KG1 (cell line): ENCODE measurements around the gene FAM124A.

ENCODE experiments used
- DNase-seq: peaks from one replicate; lab custom pipeline; 2025; lab: John Stamatoyannopoulos, UW

The FAM124A gene

DNA sequence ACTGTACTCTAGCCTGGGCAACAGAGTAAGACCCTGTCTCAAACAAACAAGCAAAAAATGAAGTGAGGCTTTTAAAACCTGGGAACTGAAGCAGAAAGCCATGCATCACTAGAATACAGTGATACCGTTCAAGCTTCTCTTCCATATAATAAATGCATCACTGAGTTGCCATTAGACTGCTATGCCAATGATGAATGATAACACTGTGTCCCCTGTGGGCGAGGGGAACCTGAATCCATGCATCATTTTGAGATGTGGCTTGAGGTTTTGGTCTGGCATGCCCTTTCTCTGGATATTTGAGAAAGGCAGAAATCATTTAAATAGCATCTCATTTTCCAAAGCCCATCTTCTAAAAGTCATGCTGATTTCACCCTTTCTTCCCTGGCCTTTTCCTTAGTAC, 1.5 kb upstream of the FAM124A start:
- DNase-seq, result no peak

DNA sequence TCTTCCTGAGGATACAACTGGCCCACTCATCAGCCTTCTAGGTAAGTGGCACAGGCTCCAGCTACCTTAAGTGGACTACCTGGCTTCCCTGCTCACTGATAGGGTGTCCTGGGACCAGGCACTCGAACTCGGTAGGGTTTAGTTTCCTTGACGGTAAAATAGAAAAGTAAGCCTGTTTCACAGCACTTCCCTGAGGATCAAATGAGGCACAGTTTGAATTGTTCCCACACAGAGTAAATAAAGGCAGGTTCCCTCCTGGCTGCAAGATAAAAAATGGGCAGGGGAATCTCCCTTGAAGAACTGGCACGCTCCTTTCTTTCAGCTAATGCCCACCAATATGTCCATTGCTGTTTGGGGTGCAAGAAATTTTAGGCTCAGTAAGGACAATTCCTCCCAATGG, 1.1 kb upstream of the FAM124A start:
- no peak for DNase-seq

DNA sequence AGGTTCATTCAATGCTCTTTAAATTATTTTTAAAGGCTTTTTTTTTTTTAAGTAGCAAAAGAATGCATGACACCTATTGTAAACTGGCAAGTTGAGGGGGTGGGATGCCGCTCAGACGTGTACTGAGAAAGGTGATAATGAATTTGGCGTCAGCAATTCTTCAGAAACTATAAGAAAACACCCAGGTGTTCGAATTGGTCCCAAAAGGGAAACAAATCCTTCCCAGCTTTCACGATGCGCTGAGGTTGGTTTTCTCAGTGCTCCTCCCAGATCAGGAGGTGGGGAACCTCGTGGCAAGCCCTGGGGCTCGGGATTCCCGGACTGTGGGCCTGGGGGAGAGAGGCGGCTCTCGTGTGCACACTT, 543 bp upstream of the FAM124A start:
- no peak for DNase-seq

GRCh38 chr13:51222686-51223559, 725 bp downstream of the FAM124A start:
- no peak for DNase-seq

- no peak for DNase-seq
Observed at GRCh38 chr13:51223560-51224270, 1.5 kb downstream of the FAM124A start.

DNA sequence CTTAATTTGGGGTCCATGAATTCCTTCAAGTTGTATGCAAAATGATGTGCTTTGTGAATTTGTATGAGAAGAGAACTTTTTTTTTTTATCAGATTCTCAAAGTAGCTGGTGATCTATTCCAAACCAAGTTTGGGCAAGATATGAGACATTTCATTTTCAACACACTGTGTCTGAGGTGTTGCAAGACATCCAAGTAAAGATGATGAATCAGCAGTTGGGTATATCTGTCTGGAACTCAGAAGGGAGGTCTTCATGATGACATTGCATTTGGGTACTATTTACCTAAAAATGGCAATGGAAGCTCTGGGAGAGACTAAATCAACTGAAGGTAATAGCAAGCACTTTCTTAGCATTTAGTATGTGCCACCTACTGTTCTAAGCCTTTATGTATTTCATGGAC, 2.8 kb downstream of the FAM124A start:
- no peak for DNase-seq

DNA sequence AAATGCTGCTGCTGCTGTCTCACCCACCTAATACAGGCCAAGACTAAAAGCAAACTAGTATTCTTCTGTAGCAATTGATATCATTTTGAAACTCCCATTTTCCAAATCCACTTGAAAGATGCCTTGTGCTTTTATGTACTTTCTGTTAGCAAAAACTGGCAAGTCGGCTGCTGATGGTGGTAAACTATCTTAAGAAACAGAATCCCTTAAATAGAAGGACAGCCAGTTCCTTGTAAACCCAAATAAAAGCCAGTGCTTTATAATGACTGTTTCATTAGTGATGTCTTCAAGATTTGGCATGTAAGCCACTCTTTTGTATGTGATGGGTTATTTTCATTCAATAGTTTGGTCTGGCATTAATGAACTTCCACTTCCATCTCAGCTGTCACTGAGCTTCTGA, 5.2 kb downstream of the FAM124A start:
- no peak for DNase-seq

DNA sequence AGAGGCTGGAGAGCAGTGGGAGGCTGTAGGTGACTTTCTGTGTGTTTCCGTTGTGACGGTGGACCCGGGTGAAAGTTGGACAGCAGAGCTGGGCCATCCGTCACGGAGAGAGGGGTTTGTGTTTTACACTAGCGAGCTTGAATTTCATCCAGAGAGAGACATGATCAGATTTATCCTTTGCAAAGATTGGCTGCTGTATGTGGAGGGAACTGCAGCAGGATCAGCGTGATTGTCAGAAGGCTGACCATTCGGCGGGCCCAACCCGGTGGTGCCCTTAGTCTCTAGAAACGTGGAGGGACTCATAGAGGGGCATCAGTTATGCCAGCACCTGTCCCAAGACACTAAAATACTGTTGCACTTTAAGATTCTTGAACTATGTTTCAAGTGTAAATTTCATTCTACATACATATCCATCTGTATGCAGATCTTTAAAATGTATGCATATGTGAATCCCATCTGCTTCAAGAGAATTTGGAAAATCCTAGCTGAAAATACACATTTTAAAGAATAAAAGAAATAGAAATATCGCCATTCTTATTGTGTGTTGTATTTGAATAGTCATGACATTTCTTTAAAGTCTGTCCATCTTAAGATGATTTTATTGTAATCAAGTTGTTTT, 7.0 kb downstream of the FAM124A start:
- no peak for DNase-seq

DNA sequence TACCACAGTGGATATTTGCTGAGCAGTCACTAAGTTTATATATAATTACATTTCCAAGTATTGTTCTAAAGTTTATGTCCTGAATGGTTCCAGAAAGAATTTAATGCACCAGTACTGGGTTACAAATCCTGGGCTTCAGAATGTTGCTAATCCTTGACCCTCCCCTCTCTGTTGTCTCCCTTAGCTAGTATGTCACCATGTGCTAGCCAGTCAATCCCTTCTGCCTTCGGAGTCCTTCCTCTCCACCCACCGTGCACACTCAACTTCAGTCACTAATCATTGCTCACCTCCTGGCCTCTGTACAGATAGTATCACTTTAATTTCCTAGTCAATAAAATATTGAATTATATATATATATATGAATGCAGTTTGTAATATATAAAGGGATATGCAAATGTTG, 7.5 kb downstream of the FAM124A start:
- DNase-seq, result no peak

DNA sequence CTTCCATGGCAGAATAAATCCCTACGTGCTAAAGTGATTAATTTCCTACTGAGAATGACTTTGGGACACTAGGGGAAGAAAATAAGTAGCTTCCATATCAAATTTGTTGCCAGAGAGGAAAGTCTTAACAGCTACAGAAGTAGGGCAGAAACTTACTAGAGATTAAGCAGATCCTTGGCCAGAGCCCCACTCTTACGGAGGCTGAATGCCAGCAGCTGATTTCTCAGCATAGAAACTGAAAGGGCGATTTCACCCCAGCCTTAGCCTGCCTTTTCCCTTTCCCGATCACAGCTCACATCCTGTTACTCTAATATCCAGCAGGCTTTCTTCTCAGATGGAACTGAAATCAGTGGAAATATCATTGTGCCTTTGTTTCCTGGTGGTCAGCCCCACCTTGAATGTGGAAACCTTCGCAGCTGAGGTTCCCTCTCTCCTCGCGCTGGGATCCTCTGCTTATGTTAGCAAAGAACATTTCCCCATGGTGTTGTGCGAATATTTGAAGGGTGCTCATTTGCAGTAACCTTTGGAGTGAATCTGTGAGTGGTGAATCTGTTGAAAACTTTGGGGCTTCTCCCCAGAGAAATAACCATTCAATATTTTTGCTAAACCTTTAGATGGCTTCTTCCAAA, 8.4 kb downstream of the FAM124A start:
- no peak for DNase-seq

DNA sequence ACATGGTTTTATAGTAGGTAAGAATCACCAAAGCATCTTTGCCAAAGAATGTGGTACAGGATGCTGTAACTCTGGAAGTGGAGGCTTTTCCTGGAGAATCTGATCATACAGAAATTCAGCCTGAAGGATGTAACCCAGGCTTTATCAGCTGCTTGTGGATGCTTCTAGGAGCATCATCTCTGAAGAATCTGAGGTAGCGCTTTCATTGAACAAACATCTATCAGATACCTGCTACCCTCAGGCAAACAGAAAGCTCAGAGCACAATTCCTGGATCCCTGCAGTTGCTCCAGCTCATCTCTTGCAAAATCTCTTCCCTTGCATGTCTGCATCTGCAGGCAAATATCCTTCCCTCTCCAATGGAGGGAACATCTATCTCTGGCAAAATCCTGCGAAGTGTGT, 9.3 kb downstream of the FAM124A start:
- DNase-seq, result no peak

GRCh38 chr13:51232328-51232727, 10.1 kb downstream of the FAM124A start:
- DNase-seq, result no peak

DNA sequence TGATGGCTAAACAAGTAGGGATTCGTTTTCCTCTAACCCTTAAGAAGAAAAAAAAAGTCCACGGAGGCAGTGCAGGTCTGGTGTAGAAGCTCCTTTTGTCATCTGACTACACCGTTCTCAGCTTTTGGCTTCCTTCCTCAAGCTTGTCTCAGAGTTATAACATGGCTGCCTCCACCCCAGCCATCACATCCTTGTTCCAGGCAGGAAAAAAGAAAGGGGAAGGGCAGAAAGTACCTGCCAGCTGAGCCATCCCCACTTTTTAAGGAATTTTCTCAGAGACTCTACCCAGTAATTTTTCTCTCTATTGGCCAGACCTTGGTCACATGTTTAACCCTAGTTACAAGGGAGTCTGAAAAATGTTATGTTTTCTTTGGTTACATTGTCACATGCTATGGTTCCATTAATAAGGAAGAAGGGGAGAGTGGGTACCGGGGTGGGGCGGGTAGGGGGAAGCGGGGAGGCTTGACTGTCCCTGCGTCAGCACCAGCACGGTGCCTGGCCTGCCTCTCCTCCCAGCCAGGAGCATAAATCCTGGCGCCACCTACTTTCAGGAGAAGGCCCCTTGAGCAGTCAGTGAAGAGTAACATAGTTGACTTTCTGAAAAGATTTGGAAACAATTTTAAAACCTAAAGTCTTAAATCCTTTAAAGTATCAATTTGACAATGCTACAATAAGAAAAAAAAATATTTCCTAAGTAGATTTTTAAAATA, 11.1 kb downstream of the FAM124A start:
- no peak for DNase-seq

DNA sequence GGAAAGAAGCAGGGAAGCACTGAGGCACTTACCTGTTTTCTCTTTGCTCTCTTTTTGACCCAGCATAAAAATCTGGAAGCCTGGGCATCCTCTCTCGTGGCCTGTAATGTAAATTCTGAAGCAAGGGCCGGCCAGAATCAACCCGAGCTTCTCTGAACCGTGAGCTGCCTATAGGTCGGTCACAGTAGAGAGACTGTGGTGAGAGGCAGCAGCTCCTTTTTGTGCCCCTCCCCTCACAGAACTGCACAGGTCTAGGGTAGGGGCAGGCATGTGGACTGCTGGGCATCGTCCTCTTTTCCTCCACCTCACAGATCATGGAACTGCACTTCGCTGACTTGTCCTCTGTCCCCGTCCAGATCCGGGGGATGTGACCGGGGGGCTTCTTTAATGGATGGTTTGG, 12.5 kb downstream of the FAM124A start:
- no peak for DNase-seq

- no peak for DNase-seq
Observed at GRCh38 chr13:51235186-51235585, 13.0 kb downstream of the FAM124A start.

DNA sequence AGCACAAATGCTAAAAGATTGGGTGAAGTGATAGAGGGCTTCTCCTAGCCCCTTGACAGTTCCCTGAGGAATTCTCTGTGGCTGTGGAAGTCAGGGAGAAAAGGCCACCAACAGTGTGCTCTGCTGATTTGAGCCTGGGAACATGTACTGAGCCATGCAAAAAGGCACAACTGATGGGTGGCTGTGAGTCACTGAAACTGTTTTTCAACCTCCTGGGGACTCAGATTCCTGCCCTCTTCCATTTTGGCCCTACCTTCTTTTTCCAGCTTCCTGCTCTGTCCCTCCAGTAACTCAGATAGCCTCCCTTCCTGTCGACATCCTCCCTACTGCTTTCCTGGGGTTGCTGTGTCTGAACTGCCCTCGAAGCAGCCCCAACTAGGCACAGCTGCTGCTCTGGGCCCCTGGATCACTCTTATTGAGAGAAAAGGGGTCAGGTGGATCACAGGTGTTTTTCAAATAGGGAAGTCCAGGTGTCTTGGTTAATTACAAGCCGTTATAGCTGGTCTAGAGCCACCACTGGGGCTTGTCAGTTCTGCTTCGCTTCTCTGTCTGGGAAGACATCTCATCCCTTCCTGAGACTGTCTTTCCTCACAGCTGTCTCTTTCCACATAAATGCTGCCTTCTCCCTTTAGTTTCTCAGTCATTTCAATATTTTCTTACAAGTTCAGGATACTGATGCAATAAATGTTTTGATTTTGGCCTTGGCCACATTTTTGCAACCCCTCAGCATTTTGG, 13.7 kb downstream of the FAM124A start:
- no peak for DNase-seq

DNA sequence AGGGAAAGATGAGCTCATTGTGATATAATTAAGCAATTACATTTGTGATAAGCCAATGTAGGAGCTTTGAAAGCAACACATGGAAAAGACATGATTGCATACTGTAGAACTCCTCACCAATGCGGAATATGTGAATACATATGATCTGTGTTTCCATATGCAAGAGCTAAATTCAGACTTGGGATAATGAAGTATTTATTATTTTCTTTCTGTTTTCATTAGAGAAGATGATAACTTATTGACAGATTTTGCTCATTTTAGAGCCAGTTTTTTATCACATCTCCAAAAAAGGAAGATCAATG, 14.2 kb downstream of the FAM124A start:
- no peak for DNase-seq

DNA sequence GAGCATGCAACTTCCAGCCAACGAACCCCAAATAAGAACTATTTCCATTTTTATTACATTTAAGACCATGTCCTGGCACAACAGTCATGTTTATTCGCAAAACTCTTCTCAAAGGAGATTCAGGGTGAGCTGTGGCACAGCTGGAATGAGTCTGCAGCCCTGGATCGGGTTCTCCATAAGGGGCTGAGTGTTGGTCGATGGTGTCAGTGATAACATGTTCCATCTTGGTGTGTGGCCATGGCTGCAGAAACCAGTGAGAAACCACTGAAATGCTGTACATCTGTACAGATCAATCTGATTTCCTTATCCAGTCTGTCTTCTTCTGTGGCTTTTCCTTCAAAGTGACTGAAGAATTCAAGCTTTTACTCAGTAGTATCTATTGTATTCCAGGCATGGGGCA, 15.2 kb downstream of the FAM124A start:
- DNase-seq, result no peak

GRCh38 chr13:51237887-51238286, 15.7 kb downstream of the FAM124A start:
- no peak for DNase-seq

GRCh38 chr13:51240178-51240577, 18.0 kb downstream of the FAM124A start:
- no peak for DNase-seq

DNA sequence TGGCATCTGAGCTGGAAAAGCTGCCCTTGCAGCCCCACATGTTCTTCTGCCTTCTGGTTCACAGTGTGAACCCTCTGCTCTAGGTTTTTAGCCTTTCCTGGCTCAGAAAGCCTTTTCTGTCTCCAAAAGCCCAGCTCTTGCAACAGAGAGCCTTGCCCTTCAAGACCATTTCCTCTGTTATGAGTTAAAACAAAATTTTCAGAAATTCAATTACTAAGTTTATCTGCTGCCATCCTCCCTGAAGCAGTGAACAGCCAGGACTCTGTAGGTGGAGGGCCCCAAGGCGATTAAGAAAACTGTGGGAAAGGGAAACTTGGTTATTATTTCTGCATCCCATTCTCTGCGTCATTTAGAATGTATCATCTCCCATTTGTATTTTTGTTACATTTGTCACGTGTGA, 18.8 kb downstream of the FAM124A start:
- no peak for DNase-seq

GRCh38 chr13:51241720-51242119, 19.5 kb downstream of the FAM124A start:
- no peak for DNase-seq
